ENCODE data around the gene MYADM.
"Not testable (repeated sequence)": the region's sequence is repeated elsewhere in the genome, so short reads cannot be mapped to it uniquely, and the experiment has no call there.

MYADM gene

DNA sequence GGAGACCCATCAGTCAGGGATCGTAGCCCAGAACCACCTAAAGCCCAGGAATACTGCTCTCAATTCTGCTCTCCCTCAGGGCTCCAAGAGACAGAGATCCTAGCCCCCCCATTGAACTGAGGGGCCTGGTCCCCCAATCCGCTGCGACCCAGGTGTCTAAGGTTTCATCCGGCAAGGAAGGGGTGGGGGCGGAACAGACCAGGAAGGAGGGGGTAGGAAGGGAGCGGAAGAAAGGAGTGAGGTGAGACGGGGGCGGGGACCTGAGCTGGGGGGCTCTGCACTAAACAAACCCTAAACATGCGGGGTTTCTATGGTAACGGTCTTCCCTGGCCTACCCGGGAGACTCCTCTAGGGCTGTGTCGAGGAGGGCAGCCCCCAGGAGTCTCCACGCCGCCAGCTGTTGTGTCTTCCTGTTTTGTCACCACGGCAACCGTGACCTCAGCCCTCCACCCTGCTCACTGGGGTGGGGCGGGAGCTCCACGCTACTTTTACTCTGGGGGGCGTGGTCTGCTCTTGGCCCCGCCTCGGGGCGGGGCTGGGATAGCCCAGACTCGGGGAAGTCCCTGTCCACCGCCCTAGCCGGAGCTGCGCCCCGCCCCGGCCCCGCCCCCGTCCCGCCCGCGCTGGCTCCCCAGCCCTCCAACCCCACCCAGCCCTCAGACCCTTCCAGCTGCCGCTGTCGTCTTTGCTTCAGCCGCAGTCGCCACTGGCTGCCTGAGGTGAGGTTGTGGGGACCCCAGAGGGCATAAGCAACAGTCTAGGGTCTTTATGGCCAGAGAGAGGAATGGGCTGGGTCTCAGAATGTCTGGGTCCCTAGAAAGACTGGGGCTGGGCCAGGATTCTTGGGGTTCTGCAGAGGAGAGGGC lies at the start of gene MYADM:
TSS of gene MYADM (plus strand) at position 659 of the 866 bp plus-strand sequence. CDS start 5,647 bp downstream, outside the sequence.
- peak; percentile 97 for DNase-seq (ENCODE audit: low read depth)

DNA sequence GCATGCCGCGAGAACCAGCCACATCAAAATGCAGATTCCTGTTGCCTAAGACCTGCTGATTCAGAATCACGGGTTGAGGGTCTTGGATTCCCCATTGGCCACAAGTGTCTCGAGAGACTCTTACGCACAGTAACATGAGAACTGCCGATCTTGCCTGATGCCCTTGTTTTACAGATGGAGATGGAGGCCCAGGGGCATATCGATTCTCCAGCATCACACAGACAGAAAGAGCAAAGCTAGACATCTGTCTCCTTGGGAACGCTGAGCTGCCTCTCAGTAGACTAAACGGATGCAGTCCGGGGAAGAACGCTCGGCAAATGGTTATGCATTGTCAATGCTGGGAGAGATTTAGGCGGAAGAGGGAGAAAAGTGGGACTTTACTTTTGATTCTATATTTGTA lies 48.9 kb upstream of the MYADM start:
- no peak for DNase-seq (ENCODE audit: low read depth)

DNA sequence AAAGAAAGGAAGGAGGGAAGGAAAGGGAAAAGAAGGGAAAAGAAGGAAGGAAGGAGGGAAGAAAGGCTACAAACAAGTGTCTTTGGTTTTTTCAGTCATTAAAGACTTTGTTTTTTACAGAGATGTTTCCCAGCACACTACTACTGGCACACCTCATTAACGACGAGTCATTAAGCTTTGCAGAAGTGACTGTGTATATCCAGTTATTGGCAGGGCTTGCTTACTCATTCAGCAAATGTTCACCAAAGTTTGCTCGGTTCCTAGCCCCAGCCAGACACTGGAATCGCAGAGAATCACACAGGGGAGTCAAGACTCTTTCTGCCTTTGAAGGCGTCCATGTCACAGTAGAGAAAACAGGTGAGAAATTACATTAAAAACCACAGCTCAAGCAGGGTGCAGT lies 47.8 kb upstream of the MYADM start:
- no peak for DNase-seq (ENCODE audit: low read depth)

- no peak for DNase-seq (ENCODE audit: low read depth)
Observed at GRCh38 chr19:53823380-53824120, 44.1 kb upstream of the MYADM start.

GRCh38 chr19:53824134-53824611 lies 43.5 kb upstream of the MYADM start, which contains the start of gene NLRP12:
NLRP12 (minus strand) TSS chr19:53824314; CDS start chr19:53824174, 140 bp downstream.
- no peak for DNase-seq (ENCODE audit: low read depth)

- DNase-seq (ENCODE audit: low read depth), result no peak
Observed at GRCh38 chr19:53826876-53827275, 40.8 kb upstream of the MYADM start.

DNA sequence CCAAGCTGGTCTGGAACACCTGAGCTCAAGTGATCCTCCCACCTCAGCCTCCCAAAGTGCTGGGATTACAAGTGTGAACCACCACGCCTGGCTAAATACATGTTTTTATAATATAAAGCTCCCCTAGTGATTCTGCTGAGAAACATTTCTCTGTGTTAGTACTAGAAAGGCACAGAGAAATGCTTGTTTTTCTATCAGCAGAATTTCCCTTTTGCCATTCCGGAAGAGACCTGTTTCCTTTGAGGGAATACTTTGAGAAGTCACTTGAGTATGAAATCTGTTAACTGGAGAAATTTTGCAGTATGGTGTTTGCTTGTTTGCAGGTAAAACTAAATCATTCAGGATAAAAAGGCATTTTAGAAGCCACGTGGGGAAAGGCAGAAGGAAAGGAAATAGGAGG lies 39.2 kb upstream of the MYADM start:
- no peak for DNase-seq (ENCODE audit: low read depth)

- DNase-seq (ENCODE audit: low read depth), result not testable (repeated sequence)
Observed at GRCh38 chr19:53832861-53833260, 34.8 kb upstream of the MYADM start.

DNA sequence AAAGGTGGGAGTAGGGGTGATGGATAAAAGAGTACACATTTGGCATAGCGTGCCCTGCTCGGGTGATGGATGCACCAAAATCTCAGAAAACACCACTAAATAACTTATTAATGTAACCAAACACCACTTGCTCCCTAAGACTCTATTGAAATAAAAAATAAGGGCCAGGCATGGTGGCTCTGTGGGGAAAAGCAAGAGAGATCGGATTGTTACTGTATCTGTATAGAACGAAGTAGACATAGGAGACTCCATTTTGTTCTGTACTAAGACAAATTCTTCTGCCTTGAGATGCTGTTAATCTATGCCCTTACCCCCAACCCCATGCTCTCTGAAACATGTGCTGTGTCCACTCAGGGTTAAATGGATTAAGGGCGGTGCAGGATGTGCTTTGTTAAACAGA lies 29.2 kb upstream of the MYADM start:
- DNase-seq (ENCODE audit: low read depth), result not testable (repeated sequence)

GRCh38 chr19:53840241-53840640 lies 27.4 kb upstream of the MYADM start:
- DNase-seq (ENCODE audit: low read depth), result not testable (repeated sequence)

GRCh38 chr19:53840914-53841313 lies 26.8 kb upstream of the MYADM start:
- not testable (repeated sequence) for DNase-seq (ENCODE audit: low read depth)

- no peak for DNase-seq (ENCODE audit: low read depth)
Observed at GRCh38 chr19:53844849-53845246, 22.8 kb upstream of the MYADM start.

- DNase-seq (ENCODE audit: low read depth), result no peak
Observed at GRCh38 chr19:53847555-53847954, 20.1 kb upstream of the MYADM start.

DNA sequence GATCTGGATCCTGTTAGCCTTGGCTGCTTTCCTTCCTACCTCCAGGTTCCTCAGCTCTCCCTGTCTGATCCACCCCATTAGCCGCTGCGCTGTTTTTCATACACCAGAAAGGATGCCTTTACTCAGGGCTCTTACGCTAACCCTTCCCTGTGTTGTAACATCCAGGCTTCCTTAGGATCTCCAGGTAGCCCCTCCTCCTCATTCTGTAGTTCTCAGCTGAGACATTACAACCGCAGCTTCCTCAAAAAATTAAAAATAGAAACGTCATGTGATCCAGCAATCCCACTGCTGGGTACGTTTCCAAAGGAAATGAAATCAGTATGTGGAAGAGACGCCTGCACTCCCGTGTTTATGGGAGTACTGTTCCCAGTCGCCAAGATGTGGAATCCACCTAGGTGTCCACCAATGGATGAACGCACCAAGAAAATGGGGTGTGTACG lies 18.4 kb upstream of the MYADM start:
- DNase-seq (ENCODE audit: low read depth), result no peak

DNA sequence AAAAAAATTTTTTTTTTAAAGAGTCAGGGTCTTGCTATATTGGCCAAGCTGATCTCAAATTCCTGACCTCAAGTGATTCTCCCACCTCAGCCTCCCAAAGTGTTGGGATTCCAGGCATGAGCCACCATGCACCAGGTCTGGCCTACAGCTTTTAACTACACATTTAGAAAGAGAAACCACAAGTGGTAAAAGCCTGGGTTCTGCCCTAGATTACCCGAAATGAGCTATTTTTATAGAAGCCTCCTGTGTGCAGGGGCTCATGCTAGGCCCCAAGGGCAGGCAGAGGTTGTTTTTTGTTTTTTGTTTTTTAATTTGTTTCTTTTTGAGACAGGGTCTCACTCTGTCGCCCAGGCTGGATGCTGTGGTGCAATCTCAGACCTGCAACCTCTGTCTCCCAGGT lies 14.0 kb upstream of the MYADM start:
- no peak for DNase-seq (ENCODE audit: low read depth)

GRCh38 chr19:53864308-53864836 lies 3.3 kb upstream of the MYADM start:
- no peak for DNase-seq (ENCODE audit: low read depth)

DNA sequence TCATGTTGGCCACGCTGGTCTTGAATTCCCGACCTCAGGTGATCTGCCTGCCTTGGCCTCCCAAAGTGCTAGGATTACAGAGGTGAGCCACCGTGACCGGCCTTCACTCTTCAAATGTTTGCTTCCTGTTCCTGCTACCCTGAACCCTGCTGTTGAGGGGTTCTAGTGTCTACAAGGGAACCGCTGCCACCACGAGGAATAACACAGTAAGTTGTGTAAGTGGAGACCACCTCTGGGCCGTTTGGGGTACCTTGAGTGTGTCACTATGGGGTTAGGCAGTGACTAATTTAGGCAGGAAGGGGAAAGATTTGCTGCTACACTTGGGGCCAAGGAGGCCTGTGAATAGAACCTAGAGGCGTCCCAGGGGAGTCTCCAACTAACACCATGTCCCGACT lies 2.2 kb upstream of the MYADM start:
- DNase-seq (ENCODE audit: low read depth), result no peak

GRCh38 chr19:53865918-53866864 lies 1.5 kb upstream of the MYADM start:
- DNase-seq (ENCODE audit: low read depth), result no peak

- DNase-seq (ENCODE audit: low read depth), result no peak
Observed at GRCh38 chr19:53866865-53867224, 838 bp upstream of the MYADM start.

DNA sequence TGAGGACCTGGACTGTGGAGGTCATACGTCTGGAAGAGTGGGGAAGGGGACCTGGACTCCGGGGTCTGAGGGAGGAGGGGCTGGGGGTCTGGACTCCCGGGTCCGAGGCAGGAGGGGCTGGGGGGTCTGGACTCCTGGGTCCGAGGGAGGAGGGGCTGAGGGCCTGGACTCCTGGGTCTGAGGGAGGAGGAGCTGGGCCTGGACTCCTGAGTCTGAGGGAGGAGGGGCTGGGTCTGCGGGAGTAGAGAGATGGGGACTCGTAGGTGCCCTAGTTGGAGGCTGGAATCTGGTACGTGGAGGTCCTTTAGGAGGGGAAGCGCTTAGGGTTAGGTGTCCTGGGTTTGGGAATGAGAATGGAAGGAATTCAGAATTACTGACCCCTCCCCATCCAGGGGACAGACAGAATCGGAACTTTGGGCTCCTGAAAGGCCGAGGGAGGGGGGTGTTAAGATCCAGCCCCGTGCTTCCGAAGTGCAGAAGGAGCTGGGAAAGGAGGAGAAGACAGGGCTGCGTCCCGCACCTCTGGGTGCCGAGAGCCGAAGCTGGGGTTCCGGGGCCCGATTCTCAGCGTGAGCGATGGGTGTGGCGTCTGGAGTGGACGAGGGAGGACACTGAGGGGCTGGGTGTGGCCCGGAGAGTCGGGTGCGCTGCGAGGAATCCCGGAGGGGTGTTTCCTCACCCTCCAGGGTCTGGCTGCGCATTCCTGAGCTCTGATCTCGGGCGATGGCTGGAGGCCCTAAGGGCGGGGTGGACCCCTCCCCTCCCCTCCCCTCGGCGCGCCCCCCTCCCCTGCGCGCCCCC lies 608 bp downstream of the MYADM start:
- no peak for DNase-seq (ENCODE audit: low read depth)

Measured in CMK (cell line).